ENCODE results near the gene TTC31. TPM values are rescaled to one million over a fixed set of nuclear protein-coding genes. Genes with fewer than 3 reads are reported as not detected.

The TTC31 gene
- total RNA-seq, 1 experiment from 2014 or later, result 26.4 TPM

- POLR2A ChIA-PET, result interaction anchor here (1.0 to 1.4 kb wide), 3 partner anchors 22 to 57 kb away, joined by 3 to 7 read pairs (median 3); partner anchors contain the start of genes MRPL53 and PCGF1
- peaks cover 18 to 27% of the 10 kb centered on the region in 2 experiments for H3K36me3 ChIP-seq (ENCODE audit: control insufficient read depth in 1 of 2, insufficient read depth in 2 of 2, low read length in 2 of 2)
- H3K4me2 ChIP-seq (ENCODE audit: low read length), result peak within 1 kb of the TSS; percentile 86
- intact Hi-C loops (cut with micrococcal nuclease), result loop anchor here (1.0 to 5.0 kb wide), 4 partner anchors 23 to 277 kb away; partner anchors contain the start of gene TTC31
- H3K4me3 ChIP-seq (replicated peaks in 1 of 2; ENCODE audit: low read depth in 1 of 2, low read length in 2 of 2), result peak within 1 kb of the TSS; percentile 98 to 100
- H3K9ac ChIP-seq (ENCODE audit: low read length), result peak within 1 kb of the TSS; percentile 98
- DNase-seq (ENCODE audit: low read depth, low spot score) (peak; percentile 98), ATAC-seq (peak; percentile 92)
- H3K27ac ChIP-seq (ENCODE audit: low read depth, low read length), result peak within 1 kb of the TSS; percentile 94
- H3K79me2 ChIP-seq (ENCODE audit: insufficient read depth, low read length), result peaks cover 42% of the 10 kb centered on the region
- TF ChIP-seq ZFX (IDR thresholded peaks at IDR 0.05) (peak; percentile 70; the same call in 1 of the 2 replicates), YY1 (IDR thresholded peaks at IDR 0.05; ENCODE audit: extremely low read depth, insufficient replicate concordance, low read depth, low read length) (peak; percentile 95), POLR2A (IDR thresholded peaks at IDR 0.05; ENCODE audit: borderline replicate concordance, extremely low read depth, insufficient read depth, insufficient read length) (peak; percentile 66), POLR2AphosphoS5 (IDR thresholded peaks at IDR 0.05; ENCODE audit: low read depth, low read length) (peak; percentile 95), ELF1 (IDR thresholded peaks at IDR 0.05; ENCODE audit: borderline replicate concordance, low read depth) (no peak), TCF7L2 (IDR thresholded peaks at IDR 0.05; ENCODE audit: borderline replicate concordance, extremely low read depth, insufficient read depth, insufficient read length) (peak; percentile 94)
- no peaks in the 10 kb centered on the region for H3K27me3 ChIP-seq (ENCODE audit: insufficient read depth, low read length)
- peaks cover 14 to 30% of the 10 kb centered on the region in 2 experiments for H3K4me1 ChIP-seq (ENCODE audit: control insufficient read depth in 1 of 2, insufficient read depth in 2 of 2, low read length in 2 of 2)
- H3K9me3 ChIP-seq (ENCODE audit: control insufficient read depth in 1 of 2, insufficient read depth in 1 of 2, low read depth in 1 of 2, low read length in 2 of 2), result no peaks in the 10 kb centered on the region
- H3K9me2 ChIP-seq (ENCODE audit: insufficient read depth), result no peaks in the 10 kb centered on the region
- CTCF ChIA-PET, result interaction anchor here (1.0 to 1.3 kb wide), 2 partner anchors 16 to 72 kb away, joined by 3 to 5 read pairs; partner anchors contain the start of gene WBP1
- H4K20me1 ChIP-seq (ENCODE audit: insufficient read depth), result no peaks in the 10 kb centered on the region
- no TSS peak for BruUV-seq (replicated peaks)
- RAD21 ChIA-PET (ENCODE audit: low non-redundant PET in 1 of 2, low total read pairs in 2 of 2, uncharacterized antibody in 2 of 2, unreplicated experiment in 2 of 2), result interaction anchor here (0.8 to 1.0 kb wide), 2 partner anchors 47 to 57 kb away, joined by 3 read pairs; partner anchors contain the start of genes CCDC142 (in 1 of the 2), MRPL53 (in 1 of the 2) and TTC31 (in 1 of the 2)
- no peak within 1 kb of the TSS for H2AFZ ChIP-seq (ENCODE audit: low read depth, low read length, poor library complexity, severe bottlenecking)
These were observed 46.7 kb downstream of the TTC31 start, which contains the start of the genes AUP1 and HTRA2 for GRCh38 chr2:74529357-74530238. TSS of gene AUP1 (minus strand) at chr2:74529706. CDS start at chr2:74529629, 77 bp downstream. TSS of gene HTRA2 (plus strand) at chr2:74529933. CDS start at chr2:74530007, 74 bp downstream.
